GM12891 (cell line): Measurements from ENCODE around the gene CALML3.

ENCODE experiments used
- DNase-seq: peaks from one replicate; pipeline ENCODE4 v3.0.0; 2011; ENCODE audit warnings: low spot score; ENCODE audit not compliant: insufficient read length
- FAIRE-seq: peaks from 2 replicates; lab custom pipeline; 2011; peaks lifted over from hg19 to GRCh38; lab: Jason Lieb, UNC
- PAX5 ChIP-seq: IDR thresholded peaks from 2 replicates; pipeline ENCODE4 v1.6.1; 2011; ENCODE audit warnings: low read length, moderate library complexity, mild to moderate bottlenecking; ENCODE audit not compliant: insufficient read depth, severe bottlenecking
- POLR2A ChIP-seq: IDR thresholded peaks from 2 replicates; pipeline ENCODE4 v1.6.1; 2011; ENCODE audit warnings: low read depth, low read length, control low read depth
- POLR2AphosphoS5 ChIP-seq: IDR thresholded peaks from 2 replicates; pipeline ENCODE4 v1.6.1; 2011; ENCODE audit warnings: low read depth, low read length, control low read depth
- POU2F2 ChIP-seq: IDR thresholded peaks from 2 replicates; pipeline ENCODE4 v1.6.1; 2011; ENCODE audit warnings: low read depth, mild to moderate bottlenecking, control low read depth, low read length, moderate library complexity
- SPI1 ChIP-seq: IDR thresholded peaks from 2 replicates; pipeline ENCODE4 v1.6.1; 2011; ENCODE audit warnings: low read depth, low read length, control low read depth
- TAF1 ChIP-seq: IDR thresholded peaks from 2 replicates; pipeline ENCODE4 v1.6.1; 2011; ENCODE audit warnings: low read depth, low read length, control low read depth

The CALML3 gene

GRCh38 chr10:5575482-5576153 is 50.9 kb downstream of the CALML3 start:
- DNase-seq: no peak
- TF ChIP-seq PAX5: no peak
- TF ChIP-seq TAF1: no peak
- TF ChIP-seq POLR2AphosphoS5: no peak
- no peak for TF ChIP-seq POLR2A
- no peak for TF ChIP-seq SPI1
- no peak for TF ChIP-seq POU2F2
- FAIRE-seq: no peak

- no peak for TF ChIP-seq POLR2A
- no peak for TF ChIP-seq POU2F2
- TF ChIP-seq POLR2AphosphoS5: no peak
- FAIRE-seq: no peak
Observed at GRCh38 chr10:5576154-5576748, 51.5 kb downstream of the CALML3 start.

More at GRCh38 chr10:5576154-5576748, 51.5 kb downstream of the CALML3 start:
- DNase-seq: no peak
